Stimulated activated CD4-positive, alpha-beta T cell treated with anti-CD3 and anti-CD28 coated beads, Interleukin-12 subunit alpha, Interleukin-12 subunit beta, amount 100 ng/mL, for 48 hours (primary cell): Measurements from ENCODE around the gene CELF4.

ENCODE experiments used
- DNase-seq, 3 donors: peaks; one replicate each; pipeline ENCODE4 v3.0.0-alpha.2; 2020; ENCODE audit warnings: low read depth in 2 of 3, low spot score in 1 of 3

CELF4 gene

DNA sequence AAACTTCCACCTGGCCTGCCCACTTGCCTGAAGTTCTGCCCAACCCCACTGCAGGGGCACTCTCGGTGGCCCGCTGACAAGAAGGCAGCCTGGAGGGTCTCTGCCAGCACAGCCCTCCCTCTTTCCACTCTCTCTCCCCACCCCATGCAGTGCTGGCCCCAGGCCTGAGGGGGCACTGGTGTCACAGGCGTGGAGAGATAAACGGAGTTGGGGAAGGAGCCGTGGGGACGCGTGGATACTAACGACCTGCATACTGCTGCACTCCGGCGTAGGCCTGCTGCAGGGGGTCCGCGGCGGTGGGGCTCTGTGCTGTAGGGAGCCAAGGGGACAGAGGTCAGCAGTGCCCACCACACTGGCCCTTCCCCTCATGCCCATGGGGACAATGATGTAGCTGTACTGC lies 299.3 kb downstream of the CELF4 start:
- DNase-seq: no peak

DNA sequence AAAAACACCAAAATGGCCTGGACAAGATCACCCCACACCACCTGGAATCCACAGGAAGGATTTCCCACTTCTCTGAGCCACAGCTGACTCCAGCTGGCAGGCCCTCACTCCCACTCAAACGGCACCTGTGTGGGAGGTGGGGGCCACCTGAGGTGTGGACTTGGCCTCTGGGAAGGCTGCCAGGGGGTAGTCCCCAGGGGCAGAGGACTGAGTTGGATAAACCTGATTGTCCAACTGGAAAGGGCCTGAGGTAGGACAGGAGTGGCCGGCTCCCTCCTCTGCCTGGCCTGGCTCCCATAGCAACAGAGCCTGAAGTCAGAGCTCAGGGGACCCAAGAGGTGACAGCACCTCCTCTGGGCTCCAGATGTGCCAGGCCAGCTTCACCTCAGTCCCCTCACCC lies 300.2 kb downstream of the CELF4 start:
- no peak for DNase-seq

DNA sequence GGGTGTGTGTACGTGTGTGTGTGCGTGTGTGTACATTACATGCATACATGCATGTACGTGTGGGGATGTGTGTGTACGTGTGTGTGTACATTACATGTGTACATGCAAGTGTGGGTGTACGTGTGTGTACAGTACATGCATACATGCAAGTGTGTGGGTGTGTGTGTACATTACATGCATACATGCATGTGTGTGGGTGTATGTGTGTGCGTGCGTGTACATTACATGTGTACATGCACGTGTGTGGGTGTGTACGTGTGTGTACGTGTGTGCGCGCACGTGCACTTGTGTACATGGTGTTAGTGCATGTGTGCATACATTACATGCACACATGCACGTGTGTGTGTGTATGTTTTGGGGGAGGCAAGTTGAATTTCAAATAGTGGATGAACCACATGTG lies 300.6 kb downstream of the CELF4 start:
- DNase-seq: no peak

DNA sequence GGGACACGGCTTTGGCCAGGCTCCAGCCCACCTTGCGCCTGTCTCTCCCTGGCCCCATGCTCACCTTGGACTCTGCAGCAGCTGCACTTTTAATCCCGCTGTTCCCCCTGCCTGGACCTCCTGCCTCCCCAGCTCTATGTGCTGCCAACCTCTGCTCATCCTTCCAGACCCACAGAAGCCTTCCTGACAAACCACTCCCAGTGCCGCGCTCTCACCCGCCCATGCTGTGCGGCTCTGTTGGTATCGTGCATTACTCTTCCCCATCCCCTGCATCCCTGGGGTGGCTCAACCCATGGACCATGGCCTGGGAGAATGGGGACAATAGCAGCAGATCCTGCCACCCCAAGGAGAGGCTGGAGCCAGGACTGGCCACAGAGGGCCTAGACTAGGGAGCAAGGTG lies 303.6 kb downstream of the CELF4 start:
- no peak for DNase-seq

DNA sequence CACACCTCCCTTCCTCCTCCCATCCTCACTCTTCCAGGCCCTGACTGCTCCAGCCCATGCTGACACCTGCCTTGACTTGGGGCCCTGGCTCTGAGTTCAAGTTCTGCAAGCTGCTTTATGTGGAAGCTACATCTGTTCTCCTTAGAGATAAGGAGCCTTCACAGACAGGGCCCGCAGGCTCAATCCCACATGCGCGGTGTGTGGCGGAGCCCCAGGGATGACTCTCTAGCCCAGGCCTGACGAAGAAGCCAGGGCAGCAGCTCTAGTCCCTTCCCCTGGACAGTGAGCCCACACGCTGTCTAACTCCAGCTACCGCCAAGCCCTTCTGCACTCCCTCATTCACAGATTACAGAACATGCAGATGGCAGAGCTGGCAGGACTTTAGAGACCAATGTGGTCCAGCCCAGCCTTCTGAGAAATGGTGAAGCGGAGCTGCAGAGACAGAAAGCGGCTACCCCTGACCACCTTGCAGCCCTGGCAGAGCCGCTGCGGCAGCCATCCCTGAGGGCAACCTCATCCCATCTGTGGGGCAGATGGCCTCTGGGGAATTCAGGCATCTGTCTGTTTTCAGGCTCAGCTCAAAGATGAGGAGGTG lies 304.3 kb downstream of the CELF4 start:
- no peak for DNase-seq

DNA sequence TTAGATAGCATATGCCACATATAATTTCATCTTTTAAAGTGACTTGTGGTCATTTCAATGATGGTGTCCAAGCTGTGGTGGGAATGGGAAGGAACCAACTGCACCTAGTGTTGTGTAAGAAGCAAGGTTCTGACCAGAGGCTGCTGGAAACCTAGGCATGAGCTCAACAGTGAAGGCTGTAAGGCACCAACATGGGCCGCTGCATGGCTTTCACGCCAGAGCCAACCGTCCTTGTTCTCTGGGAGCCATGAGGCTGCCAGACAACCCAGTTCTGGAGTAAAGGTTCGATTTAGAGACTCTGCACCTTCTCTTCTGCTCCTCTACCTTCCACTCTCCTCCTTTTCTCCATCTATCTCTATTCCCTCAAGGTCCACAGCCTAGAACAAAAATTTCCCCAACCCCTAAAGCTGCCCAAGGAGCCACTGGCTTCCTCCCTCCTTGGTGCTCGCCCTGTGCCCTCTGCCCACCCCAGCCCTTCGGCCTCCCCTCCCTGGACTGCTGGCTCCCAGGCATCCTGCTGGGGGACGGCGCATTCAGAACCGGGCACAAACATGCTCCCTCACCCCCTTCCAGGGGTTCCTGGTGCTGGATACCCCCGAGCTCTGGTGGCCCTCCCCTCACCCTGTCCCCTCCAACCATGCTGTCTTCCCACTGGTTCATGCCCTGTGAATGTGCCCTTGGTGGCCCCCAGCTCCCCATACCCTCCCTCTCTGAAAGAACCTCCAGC lies 305.1 kb downstream of the CELF4 start:
- DNase-seq: no peak

DNA sequence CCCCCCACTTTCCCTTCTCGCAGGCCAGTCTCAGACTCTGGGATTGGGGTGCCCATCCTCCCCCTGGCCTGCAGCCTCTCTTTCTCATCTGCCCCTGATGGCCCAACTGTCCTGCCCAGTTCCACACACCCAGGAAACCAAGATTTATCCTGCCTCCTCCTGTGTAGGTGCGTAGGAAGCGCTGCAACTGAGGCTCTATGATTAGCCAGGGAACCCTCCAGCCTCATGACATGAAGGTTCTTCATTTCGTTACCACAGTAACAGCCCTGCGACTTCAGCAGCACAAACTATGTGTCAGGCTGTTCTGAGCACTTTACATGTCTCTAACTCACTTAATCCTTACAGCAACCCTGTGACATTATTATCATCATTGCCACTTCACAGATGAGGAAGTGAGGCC lies 305.9 kb downstream of the CELF4 start:
- DNase-seq: no peak

DNA sequence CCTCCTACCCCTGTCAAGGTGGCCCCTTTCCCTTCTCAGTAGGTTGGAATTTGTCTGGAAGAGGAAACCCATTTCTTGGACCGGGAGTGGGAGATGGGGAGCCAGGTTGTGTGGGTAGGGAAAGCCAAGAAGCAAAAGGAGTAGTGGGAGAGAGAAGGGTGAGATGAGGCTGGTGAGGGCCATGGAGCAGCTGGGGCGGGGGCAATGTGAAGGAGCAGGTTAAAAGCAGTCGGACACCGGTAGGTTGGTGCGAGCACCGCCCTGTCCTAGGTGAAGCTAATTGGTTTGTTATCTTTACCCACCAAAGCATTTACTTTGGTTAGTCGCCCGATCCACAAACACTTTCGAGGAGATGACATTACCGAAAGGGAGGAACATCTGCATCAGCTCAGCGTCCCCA lies 306.8 kb downstream of the CELF4 start:
- DNase-seq: no peak

DNA sequence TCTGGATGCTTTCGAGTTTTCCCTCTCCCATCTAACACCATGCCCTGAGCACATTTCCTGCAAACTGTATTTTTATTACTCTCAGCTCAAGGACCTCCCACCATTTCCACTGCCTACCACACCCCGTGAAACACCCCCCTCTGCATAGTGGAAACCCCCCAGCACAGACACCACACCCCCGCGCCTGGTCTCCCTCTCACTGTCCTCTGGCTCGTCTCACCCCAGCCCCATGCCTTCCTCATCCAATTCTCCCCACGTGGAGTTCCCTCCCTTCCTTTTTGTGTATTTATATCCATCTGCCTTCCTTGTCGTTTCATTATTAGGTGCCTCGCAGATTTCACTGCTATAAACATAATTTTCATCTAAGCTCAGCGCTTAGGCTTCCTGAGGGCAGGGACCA lies 307.5 kb downstream of the CELF4 start:
- no peak for DNase-seq

DNA sequence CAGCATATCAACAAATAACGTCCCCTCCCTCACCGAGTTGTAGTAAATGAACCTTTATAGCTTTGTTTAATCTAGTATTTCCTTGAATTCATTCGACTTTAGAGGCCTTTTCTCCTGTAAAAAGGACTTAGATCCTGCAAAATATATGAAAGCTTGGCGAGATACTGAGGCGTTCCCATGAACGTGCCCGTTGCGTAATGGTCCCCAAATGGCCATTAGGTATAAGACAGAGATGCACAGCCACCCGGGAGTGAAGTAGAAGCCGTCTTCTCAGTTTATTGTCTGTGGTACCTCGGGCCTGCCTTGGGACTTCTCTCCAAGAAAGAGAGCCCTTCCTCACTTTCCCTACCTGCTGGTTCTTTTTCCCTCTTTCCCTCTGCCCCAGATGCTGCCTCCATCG lies 310.6 kb downstream of the CELF4 start:
- DNase-seq: no peak

DNA sequence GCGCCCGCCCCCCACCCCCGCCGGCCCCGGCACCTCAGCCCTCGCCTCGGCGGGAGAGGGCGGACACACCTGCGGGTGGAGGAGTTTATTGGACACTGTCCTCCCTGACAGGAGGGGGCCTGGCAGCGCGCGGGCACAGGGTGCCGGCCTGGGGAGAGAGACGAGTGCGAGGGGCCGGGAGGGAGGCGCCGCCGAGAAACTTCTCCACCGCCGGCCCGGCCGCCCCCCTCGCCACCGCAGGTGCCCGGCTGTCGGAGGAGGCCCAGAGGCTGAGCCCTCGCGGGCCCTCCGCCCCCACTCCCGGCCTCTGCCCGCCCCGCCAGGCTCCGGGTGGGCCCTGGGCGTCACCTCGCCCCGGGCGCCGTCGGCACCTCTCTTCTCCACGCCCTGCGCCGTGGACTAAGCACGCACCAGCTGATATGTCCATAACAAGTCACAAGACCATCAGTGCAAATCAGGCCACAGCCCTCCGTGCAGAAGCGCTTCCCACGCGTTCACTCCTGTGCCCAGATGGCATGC lies 311.3 kb downstream of the CELF4 start:
- DNase-seq: no peak

DNA sequence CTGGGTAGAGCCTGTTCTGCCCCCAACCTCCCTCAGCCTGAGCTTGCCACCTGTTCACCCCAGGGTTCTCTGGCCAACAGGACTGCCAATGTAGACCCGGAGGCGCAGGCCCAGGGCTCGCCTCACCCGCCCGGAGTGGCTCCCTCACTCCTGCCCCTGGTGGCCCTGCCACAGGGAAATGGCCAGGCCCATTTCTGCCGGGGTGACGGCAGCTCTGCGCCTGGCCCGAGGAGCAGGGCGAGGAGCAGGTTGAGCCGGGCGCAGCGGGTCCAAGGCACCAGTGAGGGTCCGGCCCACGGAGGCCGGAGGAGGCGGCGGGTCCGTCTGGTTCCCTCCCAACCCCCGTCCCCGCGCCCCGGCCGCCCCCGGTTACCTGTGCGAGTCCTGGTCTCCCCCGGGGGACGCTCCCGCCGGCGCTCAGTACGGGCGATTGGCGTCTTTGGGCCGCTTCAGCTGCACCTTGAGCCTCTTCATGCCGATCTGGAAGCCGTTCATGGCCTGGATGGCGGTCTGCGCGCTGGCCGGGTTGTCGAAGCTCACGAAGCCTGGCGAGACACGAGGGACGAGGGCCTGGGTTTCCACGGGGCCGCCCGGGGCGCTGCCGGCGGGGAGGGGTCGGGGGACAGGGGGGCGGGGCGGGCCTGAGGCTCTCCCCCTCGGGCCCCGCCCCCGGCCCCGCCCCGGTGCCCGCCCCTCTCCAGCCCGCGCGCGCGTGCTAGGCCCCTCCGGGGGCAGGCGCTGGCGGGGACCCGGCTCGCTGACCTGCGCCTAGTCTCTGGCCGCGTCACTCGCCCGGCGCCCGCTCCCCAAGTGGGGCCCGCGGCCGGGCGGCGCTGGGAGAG lies 312.0 kb downstream of the CELF4 start:
- DNase-seq: no peak

DNA sequence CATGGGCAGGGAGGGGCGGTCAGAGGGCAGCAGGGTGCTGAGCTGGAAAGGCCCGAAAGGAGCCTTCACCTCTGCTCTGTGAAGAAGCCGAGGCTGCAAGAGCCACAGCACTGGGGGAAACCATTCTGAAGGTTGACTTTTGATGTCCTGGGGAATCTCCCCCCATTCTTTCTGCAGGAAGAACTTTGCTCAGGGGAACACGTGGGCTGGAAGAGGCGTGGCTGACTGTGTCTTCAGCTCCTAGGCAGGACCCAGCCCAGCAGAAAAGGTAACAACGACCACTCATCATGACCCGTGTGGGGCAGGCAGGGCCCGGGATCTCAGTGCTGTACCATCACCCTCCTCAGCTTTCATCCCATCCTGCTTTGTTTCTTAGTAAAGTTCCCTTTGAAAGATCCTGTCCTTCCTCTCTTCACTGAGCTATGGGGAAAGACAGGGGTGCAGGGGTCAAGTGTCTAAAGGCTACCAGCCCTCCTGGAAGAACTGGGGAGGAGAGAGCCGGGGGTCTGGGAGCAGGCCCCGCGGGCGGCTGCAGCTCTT lies 312.7 kb downstream of the CELF4 start:
- no peak for DNase-seq

DNA sequence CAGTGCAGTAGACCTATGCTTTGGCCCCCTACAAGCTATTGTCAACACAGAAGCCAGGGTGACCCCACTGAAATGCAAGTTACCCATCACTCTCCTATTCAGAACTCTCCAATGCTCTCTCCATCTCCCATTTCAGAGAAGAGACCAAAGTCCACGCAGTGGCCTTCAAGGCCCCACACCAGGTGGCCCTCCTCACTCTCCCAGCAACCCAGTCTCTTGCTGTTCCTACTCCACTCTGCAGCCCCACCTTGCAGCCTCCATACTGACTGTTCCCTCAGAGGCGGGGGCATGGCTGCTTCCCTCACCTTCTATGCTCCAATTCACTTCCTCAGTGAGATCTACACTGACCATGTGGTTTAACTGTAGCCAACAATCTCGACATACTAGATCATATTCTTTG lies 313.3 kb downstream of the CELF4 start:
- no peak for DNase-seq

DNA sequence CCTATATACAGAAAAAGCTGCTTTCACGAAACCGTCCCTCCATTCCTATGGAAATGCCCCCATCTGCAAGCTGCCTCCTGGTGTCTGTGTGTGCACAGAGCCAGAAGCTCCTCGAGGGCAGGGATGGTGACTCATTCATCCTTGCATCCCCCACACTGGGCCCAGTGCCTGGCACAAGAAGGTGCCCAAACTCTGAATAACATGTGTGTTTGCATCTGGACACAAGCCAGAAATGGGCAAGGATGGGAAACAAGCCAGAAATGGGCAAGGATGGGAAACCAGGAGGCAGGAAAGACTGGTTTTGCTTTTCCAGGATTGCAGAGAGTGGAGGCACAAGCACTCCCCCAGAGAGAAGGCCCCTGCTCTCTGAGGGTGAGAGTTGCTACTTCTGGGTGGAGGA lies 313.9 kb downstream of the CELF4 start:
- no peak for DNase-seq

DNA sequence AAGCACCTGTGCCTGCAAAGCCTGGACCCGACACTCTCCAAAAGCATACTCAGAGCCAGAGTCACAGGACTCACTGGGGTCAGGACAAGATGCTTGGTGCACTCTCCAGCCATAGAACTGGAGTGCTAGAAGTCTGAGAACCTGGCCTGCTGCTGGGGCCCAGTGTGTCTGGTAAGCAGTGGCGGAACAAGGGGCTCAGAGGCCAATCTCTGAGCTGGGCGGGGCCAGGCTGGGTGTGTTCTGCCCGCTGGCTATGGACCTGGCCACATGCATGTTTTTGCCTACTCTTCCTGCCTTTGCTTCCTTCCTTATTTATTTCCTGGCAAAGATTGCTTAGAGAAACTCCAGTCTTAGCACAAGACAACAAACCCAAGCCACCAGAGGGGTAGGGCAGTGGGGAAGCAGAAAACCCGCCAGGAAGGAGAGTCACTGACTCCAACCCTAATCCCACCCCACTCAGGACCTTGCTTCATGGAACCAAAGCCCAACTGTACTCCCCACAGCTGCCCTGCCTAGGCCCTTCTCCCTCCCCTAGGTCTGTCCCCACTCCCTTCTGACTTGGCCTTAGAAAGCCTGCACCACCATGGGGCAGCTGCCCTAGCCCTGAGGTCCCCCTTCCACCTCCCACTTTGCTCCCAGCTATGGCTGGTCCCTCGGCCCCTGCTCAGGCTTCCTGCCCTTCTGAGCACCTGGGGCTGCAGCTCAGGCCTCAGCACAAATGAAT lies 315.5 kb downstream of the CELF4 start:
- no peak for DNase-seq

DNA sequence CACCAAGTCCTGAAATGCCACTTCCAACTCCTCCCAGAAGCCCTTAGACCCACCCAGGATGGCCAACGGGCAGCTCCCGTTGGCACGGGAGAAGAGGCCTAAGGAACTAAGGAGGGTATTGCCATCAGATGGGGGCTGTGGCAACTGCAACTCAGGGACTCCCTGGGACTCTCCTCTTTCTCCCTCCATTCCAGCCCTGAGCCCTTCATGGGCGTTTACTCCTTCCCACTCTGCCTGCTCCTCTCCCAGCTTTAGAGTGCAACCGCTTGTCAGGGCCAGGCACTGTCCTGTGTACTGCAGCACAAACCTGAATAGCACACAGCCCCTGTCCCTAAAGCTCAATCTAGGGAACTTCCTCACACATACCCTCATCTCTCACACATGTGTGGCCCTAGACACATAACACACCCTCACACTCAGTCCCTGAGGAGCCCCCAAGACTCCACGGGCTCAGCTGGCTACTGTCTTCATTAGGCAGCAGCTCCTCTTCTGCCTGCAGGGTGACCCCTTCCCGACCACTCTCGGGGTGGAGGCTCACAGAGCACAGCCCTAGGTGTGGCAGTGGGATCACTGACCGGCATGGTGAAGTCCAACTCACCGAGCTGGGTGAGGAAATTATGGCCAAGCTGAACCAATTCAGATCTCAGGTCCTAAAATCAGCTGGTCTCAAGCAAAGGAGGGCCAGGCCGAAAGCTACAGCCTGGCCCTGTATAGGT lies 316.3 kb downstream of the CELF4 start:
- DNase-seq: no peak

DNA sequence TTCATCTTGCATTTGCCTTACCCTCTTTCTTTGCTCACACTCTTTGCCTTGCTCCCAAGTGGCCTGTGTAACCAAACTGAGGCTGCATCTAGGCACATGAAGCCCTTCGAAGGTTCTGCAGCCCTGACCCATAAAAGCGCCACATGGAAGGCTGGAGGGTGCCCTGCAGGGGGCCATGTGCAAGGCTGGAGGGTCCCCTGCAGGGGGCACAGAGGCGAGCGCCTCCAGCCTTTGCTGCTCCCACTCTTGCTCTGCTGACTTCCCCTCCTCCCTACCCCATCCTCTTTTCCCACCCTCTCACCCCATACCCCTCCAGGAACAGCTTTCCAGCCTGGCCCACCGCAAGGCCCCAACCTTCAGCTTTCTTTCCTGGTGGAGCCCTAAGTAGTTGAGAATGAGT lies 317.3 kb downstream of the CELF4 start:
- DNase-seq: no peak

DNA sequence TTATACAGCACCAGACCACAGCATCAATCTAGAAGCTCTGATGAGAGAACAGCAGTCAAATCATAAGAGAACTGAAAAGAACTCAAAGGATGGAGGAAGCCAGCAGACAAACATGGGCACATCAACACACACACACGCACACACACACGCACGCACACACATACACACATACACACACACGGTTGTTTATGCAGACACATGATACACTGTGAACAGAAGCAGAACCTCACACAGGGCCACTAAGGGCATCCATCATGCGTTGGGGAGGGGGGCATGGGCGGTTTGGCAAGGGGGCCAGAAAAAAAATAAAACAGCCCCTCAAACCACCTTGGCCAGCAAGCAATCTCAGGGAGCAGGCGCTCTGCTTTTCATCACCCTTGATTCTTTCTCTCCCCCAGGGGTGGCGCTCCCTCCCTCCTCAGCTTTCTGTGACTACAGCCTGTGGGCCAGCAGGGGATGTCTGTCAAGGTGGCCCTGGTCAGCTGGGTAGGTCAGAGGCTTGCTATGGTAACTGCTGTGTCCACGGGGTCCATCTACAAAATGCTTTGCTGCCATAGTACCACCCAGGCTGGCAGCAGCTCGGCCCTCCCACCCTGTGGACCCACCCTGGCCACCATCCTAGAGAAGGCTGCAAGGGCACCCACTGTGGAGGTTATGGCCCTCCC lies 318.0 kb downstream of the CELF4 start:
- DNase-seq: no peak

DNA sequence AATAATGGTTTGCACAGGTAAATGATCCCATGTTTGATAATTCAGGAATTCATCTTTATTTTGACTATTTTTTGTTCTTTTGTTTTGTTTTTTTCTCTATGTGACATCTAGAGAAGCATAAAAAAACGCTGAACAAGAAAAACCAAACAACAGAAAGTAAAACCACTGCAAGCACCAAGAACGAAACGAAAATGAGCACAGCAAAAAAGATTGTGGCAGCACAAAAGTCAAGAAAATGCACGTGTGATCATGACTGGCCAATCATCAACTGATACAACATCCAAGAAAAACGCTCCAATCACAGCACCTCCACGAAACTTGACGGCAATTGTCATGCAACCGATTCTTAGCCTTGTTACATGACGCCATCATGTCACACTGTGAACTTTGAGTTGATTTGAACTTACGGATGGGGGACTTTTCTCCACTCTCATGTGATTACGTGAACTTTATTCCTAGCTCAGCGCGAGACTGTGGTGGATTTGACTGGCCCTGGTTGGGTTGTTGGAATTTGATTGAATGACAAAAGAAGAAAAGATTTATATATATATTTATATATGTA lies 318.7 kb downstream of the CELF4 start:
- DNase-seq: no peak
